Measurements from ENCODE around the gene CAMKK2. TPM values are rescaled to one million over a fixed set of nuclear protein-coding genes. Genes with fewer than 3 reads are reported as not detected.

The CAMKK2 gene
- total RNA-seq, 1 experiment from 2014 or later, result 24.7 TPM

DNA sequence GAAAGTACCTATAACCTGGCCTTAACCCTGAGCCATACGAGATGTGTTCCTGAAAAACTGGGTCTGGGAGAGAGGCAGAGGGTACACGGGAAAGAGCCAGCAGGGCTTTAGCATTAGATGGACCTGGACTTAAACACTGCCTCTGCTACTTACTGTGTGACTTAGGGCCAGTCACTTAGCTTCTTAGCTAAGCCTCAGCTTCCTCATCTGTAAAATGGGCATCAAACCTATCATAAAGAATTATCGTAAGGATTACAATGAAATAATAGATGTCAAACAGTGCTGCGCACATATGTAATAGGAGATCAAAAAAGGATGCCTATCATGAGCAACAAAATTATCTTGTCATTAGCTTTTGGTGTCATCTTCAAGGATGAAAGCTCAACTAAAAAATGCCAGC lies 32.1 kb upstream of the CAMKK2 start:
- H4K8ac ChIP-seq (replicated peaks; ENCODE audit: insufficient read length, low read depth, low read length), result no peak overlapping the region
- Mint-ChIP-seq H3K36me3 (ENCODE audit: insufficient read depth in 1 of 3, low read depth in 3 of 3) (peaks cover 31 to 85% (median 81%) of the 10 kb centered on the region in 3 experiments; a peak in 6 of 7 replicates), H3K27me3 (ENCODE audit: low read depth) (no peaks in the 10 kb centered on the region), H3K9me3 (no peaks in the 10 kb centered on the region), H3K4me3 (no peak overlapping the region), H3K4me1 (no peaks in the 10 kb centered on the region), H3K27ac (no peak overlapping the region)
- no peak overlapping the region for H2BK120ac ChIP-seq (ENCODE audit: low read depth, low read length, poor library complexity, severe bottlenecking)
- H2BK15ac ChIP-seq (ENCODE audit: low read depth, low read length), result no peak overlapping the region
- H3T11ph ChIP-seq (ENCODE audit: low read length), result no peak overlapping the region
- no peak overlapping the region for H2BK20ac ChIP-seq (ENCODE audit: low read depth, low read length, poor library complexity, severe bottlenecking)
- no peaks in the 10 kb centered on the region for H3K27me3 ChIP-seq (ENCODE audit: insufficient read depth, low read length)
- no peak overlapping the region for H3K4ac ChIP-seq (ENCODE audit: low read depth, low read length)
- no peak overlapping the region for H3K9ac ChIP-seq (ENCODE audit: extremely low read depth, insufficient read length, low read length)
- H3K27ac ChIP-seq (ENCODE audit: insufficient read length, low read depth, low read length), result no peak overlapping the region
- no peak overlapping the region for H4K91ac ChIP-seq (ENCODE audit: insufficient read length, low read depth, low read length)
- H3K79me1 ChIP-seq (ENCODE audit: insufficient read depth, low read depth, low read length, poor library complexity, severe bottlenecking), result no peaks in the 10 kb centered on the region
- no peak overlapping the region for H2AFZ ChIP-seq (ENCODE audit: low read length)
- no peak overlapping the region for H3K18ac ChIP-seq (ENCODE audit: insufficient read length, low read depth, low read length)
- H3K4me2 ChIP-seq (ENCODE audit: insufficient read depth, insufficient read length, low read length), result no peak overlapping the region
- H2BK12ac ChIP-seq (ENCODE audit: insufficient read length, low read depth, low read length), result no peak overlapping the region
- no peak overlapping the region for H2BK5ac ChIP-seq (ENCODE audit: insufficient read length, low read length)
- no peaks in the 10 kb centered on the region for H3K79me2 ChIP-seq (ENCODE audit: insufficient read depth, low read length)
- no peak for DNase-seq
- H4K5ac ChIP-seq (ENCODE audit: insufficient read length, low read depth, low read length), result no peak overlapping the region
- H4K20me1 ChIP-seq (ENCODE audit: control insufficient read depth, insufficient read depth, insufficient read length), result no peaks in the 10 kb centered on the region
- H3K23me2 ChIP-seq (ENCODE audit: insufficient read length, low read depth, low read length, poor library complexity, severe bottlenecking), result no peaks in the 10 kb centered on the region
- TF ChIP-seq, protein P1, sequence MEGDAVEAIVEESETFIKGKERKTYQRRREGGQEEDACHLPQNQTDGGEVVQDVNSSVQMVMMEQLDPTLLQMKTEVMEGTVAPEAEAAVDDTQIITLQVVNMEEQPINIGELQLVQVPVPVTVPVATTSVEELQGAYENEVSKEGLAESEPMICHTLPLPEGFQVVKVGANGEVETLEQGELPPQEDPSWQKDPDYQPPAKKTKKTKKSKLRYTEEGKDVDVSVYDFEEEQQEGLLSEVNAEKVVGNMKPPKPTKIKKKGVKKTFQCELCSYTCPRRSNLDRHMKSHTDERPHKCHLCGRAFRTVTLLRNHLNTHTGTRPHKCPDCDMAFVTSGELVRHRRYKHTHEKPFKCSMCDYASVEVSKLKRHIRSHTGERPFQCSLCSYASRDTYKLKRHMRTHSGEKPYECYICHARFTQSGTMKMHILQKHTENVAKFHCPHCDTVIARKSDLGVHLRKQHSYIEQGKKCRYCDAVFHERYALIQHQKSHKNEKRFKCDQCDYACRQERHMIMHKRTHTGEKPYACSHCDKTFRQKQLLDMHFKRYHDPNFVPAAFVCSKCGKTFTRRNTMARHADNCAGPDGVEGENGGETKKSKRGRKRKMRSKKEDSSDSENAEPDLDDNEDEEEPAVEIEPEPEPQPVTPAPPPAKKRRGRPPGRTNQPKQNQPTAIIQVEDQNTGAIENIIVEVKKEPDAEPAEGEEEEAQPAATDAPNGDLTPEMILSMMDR (conservative IDR thresholded peaks at IDR 0.05), result no peak
- H3K56ac ChIP-seq (ENCODE audit: insufficient read length, low read depth, low read length), result no peak overlapping the region
- H3K4me1 ChIP-seq (ENCODE audit: insufficient read depth, low read length), result no peaks in the 10 kb centered on the region
- no peak overlapping the region for H3K23ac ChIP-seq (ENCODE audit: insufficient read length, low read depth, low read length)
- H3K14ac ChIP-seq (ENCODE audit: insufficient read depth, low read length), result no peak overlapping the region
- WGBS (ENCODE audit: extremely low coverage, insufficient read length, low lambda C conversion rate), result no CpG with 5 or more reads among the region's 4 CpGs
- no peak overlapping the region for H2AK5ac ChIP-seq (ENCODE audit: insufficient read length, low read length)
- no peaks in the 10 kb centered on the region for H3K9me3 ChIP-seq (ENCODE audit: control insufficient read depth, low read depth, low read length)
